CD4-positive, alpha-beta T cell treated with Interleukin-15 for 4 hours (primary cell): Measurements from ENCODE around the gene ANKRD55.

Experiments used
- DNase-seq: peaks from one replicate; pipeline ENCODE4 v3.0.0-alpha.2; 2020; ENCODE audit warnings: low spot score

The ANKRD55 gene

GRCh38 chr5:56077796-56078233 is 155.3 kb downstream of the ANKRD55 start:
- DNase-seq = no peak

GRCh38 chr5:56076486-56076885 is 156.6 kb downstream of the ANKRD55 start:
- DNase-seq = no peak

- DNase-seq = no peak
These were observed 157.8 kb downstream of the ANKRD55 start for GRCh38 chr5:56075361-56075760.

- no peak for DNase-seq
These were observed 160.0 kb downstream of the ANKRD55 start for GRCh38 chr5:56072863-56073766.

GRCh38 chr5:56071470-56071869 is 161.7 kb downstream of the ANKRD55 start:
- DNase-seq = no peak

- DNase-seq = peak; percentile 57
These were observed 162.2 kb downstream of the ANKRD55 start for GRCh38 chr5:56070851-56071465.

- DNase-seq = no peak
These were observed 163.4 kb downstream of the ANKRD55 start for GRCh38 chr5:56069652-56070226.

GRCh38 chr5:56066931-56067450 is 166.1 kb downstream of the ANKRD55 start:
- no peak for DNase-seq

- no peak for DNase-seq
These were observed 168.1 kb downstream of the ANKRD55 start for GRCh38 chr5:56064984-56065383.

- peak; percentile 37 for DNase-seq
These were observed 172.6 kb downstream of the ANKRD55 start for GRCh38 chr5:56060276-56061110.

GRCh38 chr5:56059854-56060253 is 173.3 kb downstream of the ANKRD55 start:
- no peak for DNase-seq

GRCh38 chr5:56056875-56057274 is 176.3 kb downstream of the ANKRD55 start:
- DNase-seq = no peak

GRCh38 chr5:56055859-56056258 is 177.3 kb downstream of the ANKRD55 start:
- DNase-seq = no peak

- DNase-seq = no peak
These were observed 177.8 kb downstream of the ANKRD55 start for GRCh38 chr5:56055287-56055686.

- DNase-seq = no peak
These were observed 178.5 kb downstream of the ANKRD55 start for GRCh38 chr5:56054666-56055065.

GRCh38 chr5:56053363-56053762 is 179.8 kb downstream of the ANKRD55 start:
- DNase-seq = no peak

GRCh38 chr5:56052735-56053134 is 180.4 kb downstream of the ANKRD55 start:
- DNase-seq = no peak

- no peak for DNase-seq
These were observed 182.4 kb downstream of the ANKRD55 start for GRCh38 chr5:56050551-56051255.
